GM18951 (cell line): Measurements from ENCODE around the gene ENHO.
"Not testable (repeated sequence)": the region's sequence is repeated elsewhere in the genome, so short reads cannot be mapped to it uniquely, and the experiment has no call there.

Source experiments
- POLR2A ChIP-seq: IDR thresholded peaks from 4 replicates; pipeline ENCODE4 v1.6.1; 2011; ENCODE audit warnings: mild to moderate bottlenecking; ENCODE audit not compliant: insufficient read length, insufficient read depth; ENCODE audit errors: extremely low read depth
- in situ Hi-C: fragments of 300-500 bp; cut with MboI; formaldehyde crosslinking; loops from one replicate; pipeline ENCODE4 v1.12.0; 2022; ENCODE audit warnings: low sequenced_read_pairs, mixed read lengths, inconsistent platforms; ENCODE audit not compliant: unreplicated experiment

Gene ENHO

GRCh38 chr9:34551751-34552605 lies 29.2 kb upstream of the ENHO start:
- TF ChIP-seq POLR2A = no peak
- in situ Hi-C loops = no loop called here

GRCh38 chr9:34550681-34551270 lies 28.0 kb upstream of the ENHO start:
- in situ Hi-C loops = no loop called here
- no peak for TF ChIP-seq POLR2A

- in situ Hi-C loops = no loop called here
- TF ChIP-seq POLR2A = no peak
These were observed 27.4 kb upstream of the ENHO start for GRCh38 chr9:34550016-34550680.

GRCh38 chr9:34549407-34549732 lies 26.6 kb upstream of the ENHO start:
- no peak for TF ChIP-seq POLR2A
- in situ Hi-C loops = no loop called here

- in situ Hi-C loops = no loop called here
- no peak for TF ChIP-seq POLR2A
These were observed 25.3 kb upstream of the ENHO start for GRCh38 chr9:34547960-34548611.

GRCh38 chr9:34546834-34547827 lies 24.3 kb upstream of the ENHO start:
- no peak for TF ChIP-seq POLR2A

GRCh38 chr9:34546102-34546833 lies 23.5 kb upstream of the ENHO start:
- no peak for TF ChIP-seq POLR2A
- in situ Hi-C loops = no loop called here

More at GRCh38 chr9:34546834-34547827, 24.3 kb upstream of the ENHO start:
- in situ Hi-C loops = no loop called here

GRCh38 chr9:34545497-34545896 lies 22.7 kb upstream of the ENHO start:
- in situ Hi-C loops = no loop called here
- TF ChIP-seq POLR2A = no peak

- in situ Hi-C loops = no loop called here
- no peak for TF ChIP-seq POLR2A
These were observed 21.2 kb upstream of the ENHO start for GRCh38 chr9:34544035-34544434.

GRCh38 chr9:34541540-34541939 lies 18.8 kb upstream of the ENHO start:
- TF ChIP-seq POLR2A = no peak
- in situ Hi-C loops = no loop called here

- in situ Hi-C loops = no loop called here
- no peak for TF ChIP-seq POLR2A
These were observed 18.0 kb upstream of the ENHO start for GRCh38 chr9:34540827-34541226.

GRCh38 chr9:34536685-34537084 lies 13.9 kb upstream of the ENHO start:
- in situ Hi-C loops = no loop called here
- no peak for TF ChIP-seq POLR2A

GRCh38 chr9:34532041-34532440 lies 9.3 kb upstream of the ENHO start:
- in situ Hi-C loops = not testable (repeated sequence)
